Measurements from ENCODE around the gene DSCAM.

The DSCAM gene

DNA sequence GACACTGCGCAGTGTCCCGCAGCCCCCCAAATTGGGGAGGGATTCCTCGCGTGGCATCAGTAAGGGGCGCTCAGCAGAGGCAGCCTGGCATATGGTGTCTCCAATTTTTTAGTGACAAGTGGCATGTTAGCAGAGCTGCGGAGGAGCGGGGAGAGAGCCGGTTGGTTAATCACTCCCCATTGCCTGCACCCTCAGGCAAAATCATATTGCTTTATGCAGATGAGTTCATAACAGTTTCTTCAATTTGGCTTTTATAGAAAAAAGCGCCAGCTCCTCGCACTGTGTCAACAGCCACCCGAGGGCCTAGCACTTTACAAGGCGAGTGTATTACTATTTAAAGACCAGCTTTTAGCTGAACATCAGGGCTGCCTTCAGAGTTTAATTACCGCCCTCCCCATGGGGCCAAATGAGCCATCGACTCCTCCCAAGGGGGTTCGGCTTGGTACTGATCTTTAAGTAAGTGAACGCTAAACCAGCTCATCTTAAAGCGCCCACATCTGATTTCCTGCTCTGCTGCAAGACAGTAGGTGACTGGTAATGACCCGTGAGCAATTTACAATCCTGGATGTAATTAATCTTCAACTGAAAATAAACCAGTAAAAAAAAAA is 298.9 kb downstream of the DSCAM start:
- DNase-seq (ENCODE audit: low read depth): no peak

DNA sequence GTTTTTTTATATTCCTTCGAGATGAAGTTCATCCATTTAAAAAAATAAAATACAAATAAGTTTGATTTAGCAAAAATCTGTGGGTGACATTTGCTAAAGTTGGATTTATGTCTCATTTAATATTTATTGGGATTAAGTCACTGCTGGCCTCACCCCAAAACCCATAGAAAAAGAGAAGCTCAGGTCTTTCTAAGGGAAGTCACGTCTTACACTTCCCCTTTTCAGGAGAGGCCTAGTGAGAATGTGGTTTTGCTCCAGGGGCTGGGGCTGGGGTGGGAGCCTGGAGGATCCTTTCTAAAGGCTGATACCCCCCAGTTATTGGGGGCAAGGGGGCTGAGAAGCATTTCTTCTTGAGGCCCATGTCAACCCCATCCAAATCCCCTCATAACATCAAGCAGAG is 300.3 kb downstream of the DSCAM start:
- DNase-seq (ENCODE audit: low read depth): no peak

DNA sequence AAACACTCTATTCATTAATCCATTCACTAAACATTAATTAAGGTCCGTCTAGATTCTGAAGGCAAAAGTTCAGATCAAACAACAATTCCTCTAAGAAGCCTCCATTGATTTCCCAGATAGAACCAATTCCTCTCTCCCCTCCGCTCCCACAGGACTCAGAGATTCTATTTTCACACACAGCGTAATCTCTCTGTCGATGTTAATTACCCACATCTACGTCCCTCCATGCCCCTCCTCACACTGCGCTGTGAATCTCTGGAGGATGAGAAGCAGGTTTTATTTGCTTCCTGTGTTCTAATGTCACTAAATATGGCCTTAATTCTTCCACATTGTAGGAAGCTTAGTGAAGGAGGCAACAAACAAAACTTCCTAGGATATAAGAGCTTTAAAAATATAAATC is 306.7 kb downstream of the DSCAM start:
- no peak for DNase-seq (ENCODE audit: low read depth)

DNA sequence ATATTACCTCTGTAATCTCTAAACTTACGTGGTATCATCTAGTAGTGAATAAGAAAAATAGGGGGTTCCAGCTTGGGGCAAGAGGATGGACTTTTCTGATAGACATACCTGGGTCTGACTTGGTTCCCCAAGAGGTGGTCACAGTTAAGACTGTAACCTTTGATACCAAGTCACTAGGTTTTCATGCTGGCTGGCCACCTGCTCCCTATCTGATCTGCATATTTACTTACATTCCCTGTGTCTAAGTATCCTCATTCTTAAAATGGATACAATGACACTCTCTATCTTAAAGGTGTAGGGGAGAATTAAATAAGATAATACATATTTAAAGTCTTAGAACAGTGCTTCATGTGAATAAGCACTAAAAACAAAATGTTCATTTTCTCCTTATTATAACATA is 312.1 kb downstream of the DSCAM start:
- DNase-seq (ENCODE audit: low read depth): no peak

DNA sequence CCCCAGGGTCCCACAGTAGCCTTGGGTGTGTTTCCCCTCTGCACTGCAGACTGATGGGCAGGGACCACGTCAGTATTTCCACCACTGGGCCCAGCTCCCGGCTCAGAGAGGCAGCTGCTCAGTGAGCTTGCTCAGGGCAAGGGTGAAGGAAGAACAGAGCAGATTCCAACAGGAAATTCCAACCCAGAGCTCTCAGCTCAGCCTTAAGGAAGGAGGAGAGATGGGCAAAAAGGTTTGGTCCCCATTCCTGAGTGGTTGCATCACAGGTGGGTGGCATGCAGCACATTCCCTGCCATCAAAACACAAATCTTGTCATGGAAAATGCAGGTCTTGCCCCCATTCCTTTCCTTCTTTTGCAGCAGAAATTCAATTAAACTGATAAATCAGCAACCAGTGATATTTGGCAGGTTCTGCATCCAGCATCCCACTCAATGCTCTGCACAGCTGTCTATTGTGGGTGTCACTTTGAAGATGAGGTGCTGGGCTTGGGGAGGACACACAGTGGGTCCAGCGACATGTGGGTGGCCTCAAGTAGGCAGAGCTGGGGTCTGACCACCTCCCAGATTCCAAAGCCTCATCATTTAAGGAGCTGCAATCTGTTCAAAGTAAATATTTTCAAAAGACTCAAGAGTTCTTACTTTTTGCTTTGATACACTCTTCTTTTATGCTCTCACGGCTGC is 315.4 kb downstream of the DSCAM start:
- no peak for DNase-seq (ENCODE audit: low read depth)

DNA sequence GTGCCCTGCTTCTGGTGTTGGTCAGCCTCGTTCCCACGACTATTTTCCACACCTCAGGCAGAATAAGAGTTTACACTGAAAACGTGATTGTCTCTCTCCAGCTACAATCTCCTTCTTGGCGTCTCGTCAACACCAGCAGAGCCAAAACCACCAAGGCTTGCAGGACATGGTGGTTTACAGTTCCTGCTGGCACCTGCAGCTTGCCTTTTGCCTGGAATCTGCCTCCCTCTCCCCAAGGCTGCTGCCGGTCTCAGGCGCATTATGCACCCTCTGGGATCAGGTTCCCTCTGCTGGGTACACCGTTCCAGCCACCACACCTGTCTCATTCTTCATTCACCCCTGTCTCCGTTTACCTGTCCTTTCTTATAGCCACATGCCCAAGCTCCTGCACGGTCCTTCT is 315.9 kb downstream of the DSCAM start:
- no peak for DNase-seq (ENCODE audit: low read depth)

DNA sequence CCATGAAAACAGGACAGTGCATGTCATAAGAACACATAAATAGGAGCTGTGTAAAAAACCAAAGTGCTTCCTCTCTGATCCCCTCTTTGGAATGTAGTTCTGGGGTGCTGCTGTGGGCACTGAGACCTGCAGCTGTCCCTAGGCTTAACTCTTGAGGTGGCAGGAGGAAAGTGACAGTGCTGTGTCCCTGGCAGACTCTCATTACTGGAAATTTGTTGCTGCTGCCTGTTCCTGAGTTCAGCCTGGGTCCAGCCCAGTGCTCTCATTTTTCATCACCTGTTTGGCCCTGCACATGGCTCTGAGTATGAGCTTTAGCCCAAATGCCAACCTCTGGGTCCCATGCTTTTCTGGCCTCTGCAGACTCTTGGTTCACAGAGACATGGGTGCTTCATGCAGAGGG is 329.3 kb downstream of the DSCAM start:
- DNase-seq (ENCODE audit: low read depth): no peak

DNA sequence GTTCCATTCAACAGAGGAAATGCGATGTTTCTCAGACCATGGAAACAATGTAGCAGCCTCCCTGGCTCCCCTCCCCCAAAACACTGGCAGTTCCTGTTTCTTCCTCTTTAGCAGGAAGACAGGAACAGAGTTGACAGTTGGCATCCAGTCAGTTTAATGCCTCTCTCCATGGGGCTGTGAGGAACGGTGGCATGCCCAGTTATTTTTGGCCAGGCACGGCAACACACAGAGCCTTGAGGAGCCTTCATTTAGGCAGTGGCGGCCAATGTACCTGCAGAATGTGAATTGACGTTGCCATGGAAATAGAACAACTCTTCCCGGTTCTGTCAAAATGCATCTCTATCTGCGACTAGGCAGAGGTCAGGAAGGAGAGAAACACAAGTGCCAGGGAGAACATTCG is 330.6 kb downstream of the DSCAM start:
- no peak for DNase-seq (ENCODE audit: low read depth)

DNA sequence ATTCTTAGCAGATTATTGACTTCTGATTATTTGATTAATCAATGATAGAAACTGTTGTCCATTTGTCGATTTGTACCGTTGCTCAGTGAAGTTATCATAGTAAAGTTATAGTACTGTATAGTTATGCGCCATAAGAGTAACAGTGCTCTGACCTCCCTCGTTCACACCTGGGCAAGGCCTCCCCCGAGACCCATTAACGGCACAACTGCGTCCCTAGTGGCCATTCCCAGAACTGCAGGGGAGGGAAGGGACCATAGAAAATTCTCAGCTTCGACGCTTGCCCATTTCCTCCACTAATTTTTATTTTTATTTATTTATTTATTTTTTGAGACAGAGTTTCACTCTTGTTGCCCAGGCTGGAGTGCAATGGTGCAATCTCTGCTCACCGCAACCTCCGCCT is 334.4 kb downstream of the DSCAM start:
- DNase-seq (ENCODE audit: low read depth): no peak

DNA sequence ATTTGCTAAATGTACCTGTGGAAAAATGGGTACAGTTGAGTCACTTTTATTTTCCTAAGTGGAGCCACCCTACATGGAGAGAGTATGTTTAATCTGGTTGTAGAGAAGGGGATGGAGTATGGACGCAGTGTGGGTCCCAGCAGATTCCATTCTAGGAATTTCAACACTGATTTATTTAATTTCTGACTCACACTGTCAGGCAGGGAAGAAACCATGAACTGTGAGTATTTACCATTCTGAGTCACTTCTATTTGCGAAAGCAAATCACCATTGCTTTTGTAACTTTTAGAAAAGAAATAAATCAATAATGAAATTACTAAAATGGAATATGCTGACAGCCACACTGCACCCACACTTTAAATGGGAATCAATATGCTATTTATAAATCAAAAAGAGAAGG is 339.0 kb downstream of the DSCAM start:
- no peak for DNase-seq (ENCODE audit: low read depth)

DNA sequence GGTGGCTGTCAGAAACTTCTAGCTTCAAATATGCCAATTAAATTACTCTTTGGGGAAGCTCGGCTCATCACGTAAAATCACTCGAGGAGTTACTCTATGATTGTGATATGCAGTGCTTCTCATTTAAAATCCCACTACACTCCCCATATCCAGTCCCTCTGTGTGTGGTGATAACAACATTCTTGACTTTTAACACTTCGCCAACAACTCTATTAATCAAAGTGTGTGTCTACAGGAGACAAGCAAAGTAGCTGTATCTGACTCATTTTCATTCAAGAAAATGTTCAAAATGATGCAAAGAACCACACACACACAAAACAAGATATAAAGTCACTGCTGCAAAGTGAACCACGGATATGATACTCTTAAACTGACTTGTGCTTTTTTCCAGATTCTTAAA is 341.3 kb downstream of the DSCAM start:
- no peak for DNase-seq (ENCODE audit: low read depth)

DNA sequence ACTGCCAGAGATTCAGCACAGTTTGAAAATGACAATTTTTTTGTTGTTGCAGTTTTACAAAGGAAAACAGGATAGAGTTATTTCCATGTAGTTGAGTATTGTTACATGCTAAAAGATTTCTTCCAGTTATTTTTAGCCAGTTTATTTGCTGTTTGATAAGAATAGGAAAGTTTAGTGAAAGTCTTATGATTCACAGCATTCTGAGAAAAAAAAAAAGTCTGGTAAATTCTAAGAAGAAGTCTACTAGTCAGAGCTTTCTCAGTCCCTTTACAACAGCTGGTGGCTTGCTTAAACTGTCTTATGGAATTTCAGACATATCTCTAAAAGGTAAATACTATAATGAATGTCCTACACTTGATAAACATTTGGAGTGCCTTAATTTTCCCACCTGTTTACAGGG is 341.7 kb downstream of the DSCAM start:
- no peak for DNase-seq (ENCODE audit: low read depth)

DNA sequence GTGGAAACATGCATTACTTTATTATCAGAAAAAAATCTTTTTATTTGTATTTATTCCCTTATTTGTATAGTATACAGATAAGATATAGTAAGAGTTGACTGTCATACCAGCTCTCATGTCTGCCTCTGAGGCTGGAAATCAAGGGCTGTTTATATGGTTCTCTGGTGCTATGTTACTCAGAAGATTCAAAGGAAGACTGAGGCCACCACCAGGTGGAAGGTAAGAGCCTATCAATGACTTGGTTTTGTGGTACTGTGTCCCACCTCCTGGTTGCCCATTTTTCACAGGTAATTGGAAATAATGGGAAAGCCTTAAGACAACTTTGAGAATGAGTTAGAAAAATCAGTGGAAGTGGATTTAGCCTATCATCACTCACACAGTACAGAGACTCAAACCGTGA is 342.1 kb downstream of the DSCAM start:
- DNase-seq (ENCODE audit: low read depth): no peak

DNA sequence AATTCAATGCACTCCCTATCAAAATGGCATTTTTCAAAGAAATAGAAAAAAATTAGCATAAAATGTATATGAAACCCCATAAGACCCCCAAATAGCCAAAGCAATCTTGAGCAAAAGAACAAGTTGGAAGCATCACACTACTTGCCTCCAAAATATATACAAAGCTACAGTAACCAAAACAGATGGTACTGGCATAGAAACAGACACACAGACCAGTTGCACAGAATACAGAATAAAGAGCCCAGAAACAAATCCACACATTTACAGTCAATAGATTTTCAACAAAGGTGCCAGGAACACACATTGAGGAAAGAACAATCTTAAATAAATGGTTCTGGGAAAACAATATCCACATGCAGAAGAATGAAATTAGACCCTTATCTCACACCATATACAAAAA is 350.8 kb downstream of the DSCAM start:
- DNase-seq (ENCODE audit: low read depth): no peak

DNA sequence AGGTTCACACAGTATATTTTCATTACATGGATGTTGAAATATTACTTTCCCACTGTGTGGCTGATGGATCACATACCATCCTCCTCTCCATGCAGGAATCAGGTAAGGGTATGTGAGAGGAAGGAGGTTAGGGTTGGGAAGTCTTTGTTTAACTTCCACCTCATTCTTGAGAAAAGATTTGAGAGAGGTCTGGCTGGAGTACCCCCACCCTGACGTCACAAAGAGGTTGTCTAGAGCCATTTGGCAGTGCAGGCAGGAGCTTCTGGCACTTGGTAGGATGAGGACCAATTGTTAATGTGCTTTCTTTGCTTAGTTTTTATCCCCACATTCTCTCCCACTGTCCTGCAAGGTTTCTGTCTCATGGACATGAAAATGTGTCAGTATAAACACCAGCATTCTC is 356.6 kb downstream of the DSCAM start:
- no peak for DNase-seq (ENCODE audit: low read depth)

DNA sequence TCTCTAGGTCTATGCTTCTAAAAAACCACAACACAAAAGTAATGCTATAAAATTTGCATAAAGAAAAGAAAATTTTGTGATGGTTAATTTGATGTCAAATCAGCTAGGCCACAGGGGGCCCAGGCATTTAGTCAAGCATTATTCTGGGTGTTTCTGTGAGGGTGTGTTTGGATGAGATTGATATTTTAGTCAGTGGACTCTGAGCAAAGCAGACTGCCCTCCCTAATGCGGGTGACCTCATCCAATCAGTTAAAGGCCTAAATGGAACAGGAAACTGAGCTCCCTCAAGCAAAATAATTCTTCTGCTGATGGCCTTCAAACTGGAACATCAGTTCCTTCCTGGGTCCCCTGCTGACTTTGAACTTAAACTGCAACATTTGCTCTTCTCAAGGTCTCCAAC is 358.0 kb downstream of the DSCAM start:
- DNase-seq (ENCODE audit: low read depth): no peak

DNA sequence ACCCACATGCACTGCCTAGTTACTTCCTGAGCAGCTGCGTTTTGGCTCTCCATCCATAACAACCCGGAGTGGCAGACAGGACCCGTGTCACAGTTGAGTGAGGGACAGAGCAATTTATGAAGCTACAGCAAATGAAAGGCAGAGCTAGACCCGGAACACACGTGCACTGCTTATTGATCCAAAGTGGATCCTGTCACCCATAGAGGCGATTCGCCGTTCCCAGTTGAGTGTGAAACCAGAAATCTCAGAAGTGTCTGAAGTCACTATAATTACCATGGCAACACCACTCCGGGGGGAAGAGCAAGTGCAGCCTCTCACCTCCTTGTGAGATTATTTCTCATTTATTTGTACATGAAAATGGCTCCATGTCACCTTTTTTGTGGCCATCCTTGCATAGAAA is 365.2 kb downstream of the DSCAM start:
- DNase-seq (ENCODE audit: low read depth): no peak

DNA sequence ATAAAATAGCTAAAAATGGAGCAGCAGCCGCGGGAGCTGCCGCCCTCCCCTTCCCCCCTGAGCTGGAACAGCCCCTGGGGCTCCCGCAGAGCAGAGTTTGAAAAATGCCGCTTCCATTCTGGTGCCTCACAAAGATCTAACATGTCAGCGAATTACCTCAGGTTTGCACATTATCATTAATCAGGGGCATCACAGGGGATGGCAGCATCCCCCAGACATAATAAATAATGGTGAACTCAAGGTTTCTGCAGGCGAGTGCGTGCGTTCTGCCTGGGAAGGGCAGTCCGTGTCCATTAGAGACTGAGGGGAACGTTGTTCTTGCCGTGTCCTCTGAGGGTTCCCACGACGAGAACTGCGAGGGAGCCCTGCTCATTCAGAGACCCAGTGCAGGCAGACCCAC is 372.4 kb downstream of the DSCAM start:
- DNase-seq (ENCODE audit: low read depth): no peak

DNA sequence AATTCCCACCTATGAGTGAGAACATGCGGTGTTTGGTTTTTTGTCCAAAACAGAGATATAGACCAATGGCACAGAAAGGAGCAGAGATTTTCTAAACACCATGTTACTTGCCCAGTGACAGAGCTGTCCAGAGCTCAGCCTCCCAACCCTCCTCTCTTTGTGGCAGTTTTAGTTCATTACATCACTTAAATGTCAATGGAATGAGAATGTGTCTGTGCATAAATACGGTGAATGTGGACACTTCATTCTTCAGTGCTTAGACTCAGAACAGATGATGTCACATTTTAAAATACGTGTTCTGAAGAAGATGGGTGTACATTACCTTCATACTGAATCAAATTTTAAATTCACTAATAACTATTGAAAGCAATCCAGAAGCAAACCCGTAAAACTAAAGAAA is 374.9 kb downstream of the DSCAM start:
- DNase-seq (ENCODE audit: low read depth): no peak

DNA sequence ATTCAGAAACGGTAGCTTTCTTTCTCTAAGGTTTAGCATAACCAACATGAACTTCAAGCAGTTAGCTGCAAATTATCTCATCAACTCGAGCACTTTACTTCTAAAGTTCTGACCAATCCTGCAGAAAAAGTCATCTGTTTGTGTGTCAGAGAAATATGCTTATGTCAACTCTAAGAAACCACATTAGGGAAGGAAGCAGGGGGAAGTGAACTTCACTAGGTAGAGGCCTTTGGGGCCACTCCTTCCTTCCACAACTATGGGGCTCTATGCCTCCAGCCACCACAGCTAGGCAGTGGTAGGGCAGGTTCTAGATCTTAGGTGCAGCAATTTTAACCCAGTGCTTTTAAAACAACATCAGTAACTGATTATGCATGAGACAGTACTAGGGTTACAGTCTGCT is 375.9 kb downstream of the DSCAM start:
- DNase-seq (ENCODE audit: low read depth): no peak

DNA sequence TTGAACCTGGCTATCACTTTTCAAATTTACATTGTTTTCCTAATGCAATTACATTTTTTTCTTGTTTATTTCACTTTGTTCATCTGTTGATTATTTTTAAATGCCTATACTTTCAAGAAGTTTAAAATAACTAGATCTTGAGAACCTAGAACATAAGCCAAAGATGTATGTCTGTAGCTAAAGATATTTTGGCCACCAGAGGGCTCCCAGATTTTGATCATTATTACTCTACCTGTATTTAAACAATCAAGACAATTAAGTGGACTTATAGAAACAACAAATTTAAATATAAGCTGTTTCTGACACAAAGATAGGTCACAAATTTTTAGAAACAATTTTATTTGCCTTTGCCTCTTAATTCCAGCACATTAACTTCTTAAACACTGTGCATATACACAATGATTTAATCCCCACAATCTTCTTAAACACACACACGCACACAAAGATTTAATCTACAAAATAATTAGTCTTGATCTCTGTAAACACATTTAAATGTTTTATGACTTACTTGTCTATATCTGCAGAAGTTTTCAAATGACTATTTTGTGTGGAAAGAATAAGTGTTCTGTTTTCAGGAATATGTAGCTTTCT is 380.0 kb downstream of the DSCAM start:
- DNase-seq (ENCODE audit: low read depth): no peak

DNA sequence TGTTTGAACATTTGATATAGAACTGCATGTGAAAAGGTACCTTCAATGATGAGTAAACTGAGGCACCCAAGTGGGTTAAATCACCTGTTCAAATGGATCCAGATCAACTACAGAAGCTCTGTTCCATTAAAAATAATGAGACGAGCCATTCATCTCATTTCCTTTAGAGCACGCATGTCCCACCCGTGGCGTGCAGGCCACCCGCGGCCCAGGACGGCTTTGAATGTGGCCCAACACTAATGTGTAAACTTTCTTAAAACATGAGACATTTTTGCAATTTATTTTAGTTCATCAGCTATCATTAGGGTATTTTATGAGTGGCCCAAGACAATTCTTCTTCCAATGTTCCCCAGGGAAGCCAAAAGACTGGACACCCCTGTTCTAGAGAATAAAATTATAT is 381.6 kb downstream of the DSCAM start:
- DNase-seq (ENCODE audit: low read depth): no peak

DNA sequence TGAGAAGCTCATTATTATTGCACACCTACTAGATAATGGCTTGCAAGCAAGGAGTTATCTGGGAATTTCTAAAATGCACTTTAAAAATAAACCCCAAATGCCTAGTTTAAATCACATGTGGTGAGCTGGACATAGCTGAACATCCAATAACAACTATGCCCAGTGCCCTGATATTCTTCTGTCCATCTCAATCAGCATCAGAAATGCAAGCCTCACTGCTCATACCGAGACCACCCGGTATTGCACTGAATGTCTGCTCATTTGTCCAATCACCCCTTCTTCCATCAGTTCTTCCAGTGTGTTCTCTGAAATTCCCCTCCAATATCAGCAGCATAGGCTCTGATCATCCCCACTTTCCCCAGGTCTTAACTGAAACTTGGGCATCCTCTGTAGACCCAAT is 383.8 kb downstream of the DSCAM start:
- DNase-seq (ENCODE audit: low read depth): no peak

DNA sequence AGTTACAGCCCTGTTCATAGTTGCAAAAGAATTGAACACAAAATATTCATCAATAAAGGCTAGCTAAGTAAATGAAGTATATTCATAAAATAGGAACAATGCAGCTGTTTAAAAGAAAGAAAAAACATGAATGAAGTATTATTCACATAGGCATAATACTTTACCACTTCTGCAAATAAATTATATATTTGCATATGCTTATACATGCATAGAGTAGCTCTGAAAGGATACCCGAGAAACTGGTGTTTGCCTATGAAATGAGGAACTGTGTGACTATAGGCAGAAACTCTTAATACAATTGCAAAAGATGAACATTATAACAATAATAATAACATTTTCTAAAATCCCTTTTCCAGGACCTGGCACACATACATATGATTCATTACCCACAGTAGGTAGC is 385.9 kb downstream of the DSCAM start:
- DNase-seq (ENCODE audit: low read depth): no peak
